GM23338 (cell line): ENCODE results near the gene RAP2A. TPM values are rescaled to one million over a fixed set of nuclear protein-coding genes. Genes with fewer than 3 reads are reported as not detected.

Experiments used
- ATAC-seq: fragments of 200-7000 bp; cut with Tn5 transposase; 3 replicates; pipeline ENCODE4 v1.9.1; 2020
- DNase-seq: peaks from one replicate; pipeline ENCODE4 v3.0.0-alpha.2; 2015; ENCODE audit warnings: low spot score
- H2AFZ ChIP-seq: fragments of 200-600 bp; sonication (generic); 2 replicates; pipeline ENCODE4 v1.8.0; 2016; ENCODE audit warnings: antibody characterized with exemption, mild to moderate bottlenecking, moderate library complexity
- H3F3A ChIP-seq: fragments of 200-600 bp; sonication (generic); replicated peaks from 2 replicates; pipeline ENCODE4 v1.8.0; 2017; ENCODE audit warnings: antibody characterized with exemption, mixed run types, low read depth
- H3K27ac ChIP-seq: fragments of 200-600 bp; sonication (generic); 2 replicates; pipeline ENCODE4 v1.6.1; 2016; ENCODE audit warnings: low read depth
- H3K27me3 ChIP-seq: fragments of 200-600 bp; sonication (generic); 2 replicates; pipeline ENCODE4 v1.8.0; 2016; ENCODE audit warnings: mild to moderate bottlenecking, mixed run types, moderate library complexity; ENCODE audit not compliant: insufficient read depth
- H3K36me3 ChIP-seq: fragments of 200-600 bp; sonication (generic); 2 replicates; pipeline ENCODE4 v1.8.0; 2016; ENCODE audit warnings: mild to moderate bottlenecking; ENCODE audit not compliant: insufficient read depth
- H3K4me1 ChIP-seq: fragments of 200-600 bp; sonication (generic); 2 replicates; pipeline ENCODE4 v1.8.0; 2016; ENCODE audit warnings: mild to moderate bottlenecking, moderate library complexity; ENCODE audit not compliant: insufficient read depth
- H3K4me2 ChIP-seq: fragments of 200-600 bp; sonication (generic); 2 replicates; pipeline ENCODE4 v1.7.1; 2017; ENCODE audit warnings: mixed run types
- H3K4me3 ChIP-seq: fragments of 200-600 bp; sonication (generic); 2 replicates; pipeline ENCODE4 v1.6.1; 2016; ENCODE audit warnings: mixed run types
- H3K79me2 ChIP-seq: fragments of 200-600 bp; sonication (generic); replicated peaks from 2 replicates; pipeline ENCODE4 v1.8.0; 2017; ENCODE audit warnings: mild to moderate bottlenecking; ENCODE audit not compliant: insufficient read depth
- H3K9me2 ChIP-seq: fragments of 200-600 bp; sonication (generic); 2 replicates; pipeline ENCODE4 v1.8.0; 2017; ENCODE audit not compliant: insufficient read depth
- H4K20me1 ChIP-seq: fragments of 200-600 bp; sonication (generic); replicated peaks from 2 replicates; pipeline ENCODE4 v1.8.0; 2017; ENCODE audit warnings: mild to moderate bottlenecking; ENCODE audit not compliant: insufficient read depth
- H3K27ac Mint-ChIP-seq: 2 replicates; pipeline ENCODE4 v1.8.0; 2020; ENCODE audit warnings: inconsistent platforms, mild to moderate bottlenecking, moderate library complexity, mixed read lengths
- H3K27me3 Mint-ChIP-seq: 3 replicates; pipeline ENCODE4 v1.8.0; 2022; ENCODE audit warnings: low read depth, mild to moderate bottlenecking, moderate library complexity, mixed read lengths, inconsistent platforms; ENCODE audit not compliant: insufficient read depth, poor library complexity
- H3K36me3 Mint-ChIP-seq: 3 replicates; pipeline ENCODE4 v1.8.0; 2021; ENCODE audit warnings: low read depth, mild to moderate bottlenecking, inconsistent platforms, moderate library complexity, mixed read lengths
- H3K4me1 Mint-ChIP-seq: 3 replicates; pipeline ENCODE4 v1.8.0; 2020; ENCODE audit warnings: mild to moderate bottlenecking, inconsistent platforms, mixed read lengths
- H3K4me3 Mint-ChIP-seq: 3 replicates; pipeline ENCODE4 v1.8.0; 2021; ENCODE audit warnings: moderate library complexity, mild to moderate bottlenecking, inconsistent platforms, mixed read lengths
- H3K9me3 Mint-ChIP-seq: 3 replicates; pipeline ENCODE4 v1.8.0; 2020; ENCODE audit warnings: moderate library complexity, mild to moderate bottlenecking, inconsistent platforms, mixed read lengths
- CREB1 ChIP-seq: fragments of 250-450 bp; sonication (Bioruptor Pico); IDR thresholded peaks from 2 replicates; pipeline ENCODE4 v1.5.0; 2020; ENCODE audit warnings: low read depth, mild to moderate bottlenecking, moderate library complexity
- EZH2phosphoT487 ChIP-seq: fragments of 200-600 bp; sonication (generic); IDR thresholded peaks from one replicate; pipeline ENCODE4 v1.8.1; 2018; ENCODE audit warnings: antibody characterized with exemption; ENCODE audit not compliant: unreplicated experiment
- POLR2AphosphoS5 ChIP-seq: IDR thresholded peaks from 2 replicates; pipeline ENCODE4 v1.6.1; 2016; ENCODE audit warnings: antibody characterized with exemption, low read depth
- STAT1 ChIP-seq: IDR thresholded peaks from one replicate; pipeline ENCODE4 v1.6.1; 2016; ENCODE audit warnings: antibody characterized with exemption; ENCODE audit not compliant: unreplicated experiment
- ZNF331 ChIP-seq: fragments of 250-450 bp; sonication (Bioruptor Pico); IDR thresholded peaks from 2 replicates; pipeline ENCODE4 v1.5.0; 2020; ENCODE audit warnings: low read depth, mild to moderate bottlenecking, moderate library complexity
- polyA plus RNA-seq: library from polyadenylated mRNA; unstranded; fragments of >200 nt; fragmentation: Nextera tagmentation; extraction: Ambion mirVana; gene quantifications from 2 replicates; pipeline ENCODE4 v1.2.1, GENCODE V29; 2016
- total RNA-seq: library from RNA; depleted of rRNA; stranded (reverse); fragments of >200 nt; shearing (Covaris generic); gene quantifications from 2 replicates; pipeline ENCODE4 v1.2.3, GENCODE V29; 2014
- TF ChIP-seq, protein P1 (sequence below), 2 experiments: fragments of 200-600 bp in 1 of 2; sonication (generic) in 1 of 2; conservative IDR thresholded peaks; 2 replicates each; pipeline versions ENCODE4 v1.5.1 to v1.6.1; 2016 to 2017; ENCODE audit warnings: antibody characterized with exemption in 2 of 2, low read depth in 2 of 2, mild to moderate bottlenecking in 2 of 2, moderate library complexity in 1 of 2
- TF ChIP-seq, protein P2 (sequence below): IDR thresholded peaks from one replicate; pipeline ENCODE4 v1.6.1; 2018; ENCODE audit warnings: antibody characterized with exemption; ENCODE audit not compliant: unreplicated experiment
- TF ChIP-seq, protein P3 (sequence below): fragments of 250-450 bp; sonication (Bioruptor Pico); IDR thresholded peaks from 2 replicates; pipeline ENCODE4 v1.5.0; 2020; ENCODE audit warnings: mild to moderate bottlenecking, moderate library complexity
- TF ChIP-seq, protein P4 (sequence below): IDR thresholded peaks from 2 replicates; pipeline ENCODE4 v1.6.1; 2016; ENCODE audit warnings: antibody characterized with exemption

The RAP2A gene
- total and polyA plus RNA-seq, 2 experiments from 2014 or later: 10.4 to 35.3 TPM

DNA sequence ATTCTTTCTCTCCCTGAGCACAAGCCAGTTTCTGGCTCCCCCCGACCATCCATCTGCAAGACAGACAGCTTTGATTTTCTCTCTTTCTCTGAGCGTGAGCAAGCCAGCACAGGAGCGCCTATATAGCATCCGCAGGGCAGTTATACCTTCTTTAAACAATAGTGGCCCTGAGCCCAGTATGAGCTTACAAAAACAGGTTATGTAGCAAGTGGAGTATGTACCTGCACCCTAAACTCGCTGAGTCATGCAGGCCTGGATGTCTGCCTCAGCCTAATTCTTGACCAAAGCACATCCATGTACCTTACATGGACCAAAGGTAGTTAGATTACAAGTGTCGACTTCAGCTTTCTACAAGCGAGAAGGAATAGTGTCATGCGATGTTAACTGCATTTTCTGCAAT, 61.7 kb downstream of the RAP2A start:
- H3K9me2 ChIP-seq: peaks cover 11% of the 10 kb centered on the region; the same call in 1 of the 2 replicates
- no peaks in the 10 kb centered on the region for H4K20me1 ChIP-seq
- no peaks in the 10 kb centered on the region for H3K27me3 ChIP-seq
- Mint-ChIP-seq H3K27me3 (no peaks in the 10 kb centered on the region), H3K4me3 (no peak overlapping the region), H3K27ac (peak overlapping the region; percentile 43; the same call in 1 of the 2 replicates), H3K36me3 (peaks cover 2% of the 10 kb centered on the region; the same call in 1 of the 3 replicates), H3K4me1 (no peaks in the 10 kb centered on the region), H3K9me3 (peaks cover 5% of the 10 kb centered on the region; the same call in 2 of the 3 replicates)
- no peak overlapping the region for H3K4me3 ChIP-seq
- H3F3A ChIP-seq: no peaks in the 10 kb centered on the region
- H3K79me2 ChIP-seq: no peaks in the 10 kb centered on the region
- no peaks in the 10 kb centered on the region for H3K36me3 ChIP-seq
- no peak overlapping the region for H3K4me2 ChIP-seq
- H3K27ac ChIP-seq: no peak overlapping the region
- no peak for DNase-seq
- TF ChIP-seq, protein P1, sequence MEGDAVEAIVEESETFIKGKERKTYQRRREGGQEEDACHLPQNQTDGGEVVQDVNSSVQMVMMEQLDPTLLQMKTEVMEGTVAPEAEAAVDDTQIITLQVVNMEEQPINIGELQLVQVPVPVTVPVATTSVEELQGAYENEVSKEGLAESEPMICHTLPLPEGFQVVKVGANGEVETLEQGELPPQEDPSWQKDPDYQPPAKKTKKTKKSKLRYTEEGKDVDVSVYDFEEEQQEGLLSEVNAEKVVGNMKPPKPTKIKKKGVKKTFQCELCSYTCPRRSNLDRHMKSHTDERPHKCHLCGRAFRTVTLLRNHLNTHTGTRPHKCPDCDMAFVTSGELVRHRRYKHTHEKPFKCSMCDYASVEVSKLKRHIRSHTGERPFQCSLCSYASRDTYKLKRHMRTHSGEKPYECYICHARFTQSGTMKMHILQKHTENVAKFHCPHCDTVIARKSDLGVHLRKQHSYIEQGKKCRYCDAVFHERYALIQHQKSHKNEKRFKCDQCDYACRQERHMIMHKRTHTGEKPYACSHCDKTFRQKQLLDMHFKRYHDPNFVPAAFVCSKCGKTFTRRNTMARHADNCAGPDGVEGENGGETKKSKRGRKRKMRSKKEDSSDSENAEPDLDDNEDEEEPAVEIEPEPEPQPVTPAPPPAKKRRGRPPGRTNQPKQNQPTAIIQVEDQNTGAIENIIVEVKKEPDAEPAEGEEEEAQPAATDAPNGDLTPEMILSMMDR (conservative IDR thresholded peaks at IDR 0.05; ENCODE audit: low read depth in 2 of 2): no peak
- TF ChIP-seq, protein P2, sequence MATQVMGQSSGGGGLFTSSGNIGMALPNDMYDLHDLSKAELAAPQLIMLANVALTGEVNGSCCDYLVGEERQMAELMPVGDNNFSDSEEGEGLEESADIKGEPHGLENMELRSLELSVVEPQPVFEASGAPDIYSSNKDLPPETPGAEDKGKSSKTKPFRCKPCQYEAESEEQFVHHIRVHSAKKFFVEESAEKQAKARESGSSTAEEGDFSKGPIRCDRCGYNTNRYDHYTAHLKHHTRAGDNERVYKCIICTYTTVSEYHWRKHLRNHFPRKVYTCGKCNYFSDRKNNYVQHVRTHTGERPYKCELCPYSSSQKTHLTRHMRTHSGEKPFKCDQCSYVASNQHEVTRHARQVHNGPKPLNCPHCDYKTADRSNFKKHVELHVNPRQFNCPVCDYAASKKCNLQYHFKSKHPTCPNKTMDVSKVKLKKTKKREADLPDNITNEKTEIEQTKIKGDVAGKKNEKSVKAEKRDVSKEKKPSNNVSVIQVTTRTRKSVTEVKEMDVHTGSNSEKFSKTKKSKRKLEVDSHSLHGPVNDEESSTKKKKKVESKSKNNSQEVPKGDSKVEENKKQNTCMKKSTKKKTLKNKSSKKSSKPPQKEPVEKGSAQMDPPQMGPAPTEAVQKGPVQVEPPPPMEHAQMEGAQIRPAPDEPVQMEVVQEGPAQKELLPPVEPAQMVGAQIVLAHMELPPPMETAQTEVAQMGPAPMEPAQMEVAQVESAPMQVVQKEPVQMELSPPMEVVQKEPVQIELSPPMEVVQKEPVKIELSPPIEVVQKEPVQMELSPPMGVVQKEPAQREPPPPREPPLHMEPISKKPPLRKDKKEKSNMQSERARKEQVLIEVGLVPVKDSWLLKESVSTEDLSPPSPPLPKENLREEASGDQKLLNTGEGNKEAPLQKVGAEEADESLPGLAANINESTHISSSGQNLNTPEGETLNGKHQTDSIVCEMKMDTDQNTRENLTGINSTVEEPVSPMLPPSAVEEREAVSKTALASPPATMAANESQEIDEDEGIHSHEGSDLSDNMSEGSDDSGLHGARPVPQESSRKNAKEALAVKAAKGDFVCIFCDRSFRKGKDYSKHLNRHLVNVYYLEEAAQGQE: no peak
- no peak for TF ChIP-seq EZH2phosphoT487
- no peak for TF ChIP-seq CREB1
- no peak for TF ChIP-seq STAT1
- no peak for TF ChIP-seq POLR2AphosphoS5
- TF ChIP-seq, protein P3, sequence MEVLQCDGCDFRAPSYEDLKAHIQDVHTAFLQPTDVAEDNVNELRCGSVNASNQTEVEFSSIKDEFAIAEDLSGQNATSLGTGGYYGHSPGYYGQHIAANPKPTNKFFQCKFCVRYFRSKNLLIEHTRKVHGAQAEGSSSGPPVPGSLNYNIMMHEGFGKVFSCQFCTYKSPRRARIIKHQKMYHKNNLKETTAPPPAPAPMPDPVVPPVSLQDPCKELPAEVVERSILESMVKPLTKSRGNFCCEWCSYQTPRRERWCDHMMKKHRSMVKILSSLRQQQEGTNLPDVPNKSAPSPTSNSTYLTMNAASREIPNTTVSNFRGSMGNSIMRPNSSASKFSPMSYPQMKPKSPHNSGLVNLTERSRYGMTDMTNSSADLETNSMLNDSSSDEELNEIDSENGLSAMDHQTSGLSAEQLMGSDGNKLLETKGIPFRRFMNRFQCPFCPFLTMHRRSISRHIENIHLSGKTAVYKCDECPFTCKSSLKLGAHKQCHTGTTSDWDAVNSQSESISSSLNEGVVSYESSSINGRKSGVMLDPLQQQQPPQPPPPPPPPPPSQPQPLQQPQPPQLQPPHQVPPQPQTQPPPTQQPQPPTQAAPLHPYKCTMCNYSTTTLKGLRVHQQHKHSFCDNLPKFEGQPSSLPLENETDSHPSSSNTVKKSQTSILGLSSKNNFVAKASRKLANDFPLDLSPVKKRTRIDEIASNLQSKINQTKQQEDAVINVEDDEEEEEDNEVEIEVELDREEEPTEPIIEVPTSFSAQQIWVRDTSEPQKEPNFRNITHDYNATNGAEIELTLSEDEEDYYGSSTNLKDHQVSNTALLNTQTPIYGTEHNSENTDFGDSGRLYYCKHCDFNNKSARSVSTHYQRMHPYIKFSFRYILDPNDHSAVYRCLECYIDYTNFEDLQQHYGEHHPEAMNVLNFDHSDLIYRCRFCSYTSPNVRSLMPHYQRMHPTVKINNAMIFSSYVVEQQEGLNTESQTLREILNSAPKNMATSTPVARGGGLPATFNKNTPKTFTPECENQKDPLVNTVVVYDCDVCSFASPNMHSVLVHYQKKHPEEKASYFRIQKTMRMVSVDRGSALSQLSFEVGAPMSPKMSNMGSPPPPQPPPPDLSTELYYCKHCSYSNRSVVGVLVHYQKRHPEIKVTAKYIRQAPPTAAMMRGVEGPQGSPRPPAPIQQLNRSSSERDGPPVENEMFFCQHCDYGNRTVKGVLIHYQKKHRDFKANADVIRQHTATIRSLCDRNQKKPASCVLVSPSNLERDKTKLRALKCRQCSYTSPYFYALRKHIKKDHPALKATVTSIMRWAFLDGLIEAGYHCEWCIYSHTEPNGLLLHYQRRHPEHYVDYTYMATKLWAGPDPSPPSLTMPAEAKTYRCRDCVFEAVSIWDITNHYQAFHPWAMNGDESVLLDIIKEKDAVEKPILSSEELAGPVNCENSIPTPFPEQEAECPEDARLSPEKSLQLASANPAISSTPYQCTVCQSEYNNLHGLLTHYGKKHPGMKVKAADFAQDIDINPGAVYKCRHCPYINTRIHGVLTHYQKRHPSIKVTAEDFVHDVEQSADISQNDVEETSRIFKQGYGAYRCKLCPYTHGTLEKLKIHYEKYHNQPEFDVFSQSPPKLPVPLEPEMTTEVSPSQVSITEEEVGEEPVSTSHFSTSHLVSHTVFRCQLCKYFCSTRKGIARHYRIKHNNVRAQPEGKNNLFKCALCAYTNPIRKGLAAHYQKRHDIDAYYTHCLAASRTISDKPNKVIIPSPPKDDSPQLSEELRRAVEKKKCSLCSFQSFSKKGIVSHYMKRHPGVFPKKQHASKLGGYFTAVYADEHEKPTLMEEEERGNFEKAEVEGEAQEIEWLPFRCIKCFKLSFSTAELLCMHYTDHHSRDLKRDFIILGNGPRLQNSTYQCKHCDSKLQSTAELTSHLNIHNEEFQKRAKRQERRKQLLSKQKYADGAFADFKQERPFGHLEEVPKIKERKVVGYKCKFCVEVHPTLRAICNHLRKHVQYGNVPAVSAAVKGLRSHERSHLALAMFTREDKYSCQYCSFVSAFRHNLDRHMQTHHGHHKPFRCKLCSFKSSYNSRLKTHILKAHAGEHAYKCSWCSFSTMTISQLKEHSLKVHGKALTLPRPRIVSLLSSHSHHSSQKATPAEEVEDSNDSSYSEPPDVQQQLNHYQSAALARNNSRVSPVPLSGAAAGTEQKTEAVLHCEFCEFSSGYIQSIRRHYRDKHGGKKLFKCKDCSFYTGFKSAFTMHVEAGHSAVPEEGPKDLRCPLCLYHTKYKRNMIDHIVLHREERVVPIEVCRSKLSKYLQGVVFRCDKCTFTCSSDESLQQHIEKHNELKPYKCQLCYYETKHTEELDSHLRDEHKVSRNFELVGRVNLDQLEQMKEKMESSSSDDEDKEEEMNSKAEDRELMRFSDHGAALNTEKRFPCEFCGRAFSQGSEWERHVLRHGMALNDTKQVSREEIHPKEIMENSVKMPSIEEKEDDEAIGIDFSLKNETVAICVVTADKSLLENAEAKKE (CRISPR knock-in tag): no peak
- TF ChIP-seq, protein P4, sequence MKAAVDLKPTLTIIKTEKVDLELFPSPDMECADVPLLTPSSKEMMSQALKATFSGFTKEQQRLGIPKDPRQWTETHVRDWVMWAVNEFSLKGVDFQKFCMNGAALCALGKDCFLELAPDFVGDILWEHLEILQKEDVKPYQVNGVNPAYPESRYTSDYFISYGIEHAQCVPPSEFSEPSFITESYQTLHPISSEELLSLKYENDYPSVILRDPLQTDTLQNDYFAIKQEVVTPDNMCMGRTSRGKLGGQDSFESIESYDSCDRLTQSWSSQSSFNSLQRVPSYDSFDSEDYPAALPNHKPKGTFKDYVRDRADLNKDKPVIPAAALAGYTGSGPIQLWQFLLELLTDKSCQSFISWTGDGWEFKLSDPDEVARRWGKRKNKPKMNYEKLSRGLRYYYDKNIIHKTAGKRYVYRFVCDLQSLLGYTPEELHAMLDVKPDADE: no peak
- TF ChIP-seq ZNF331 (CRISPR knock-in tag): no peak
- H2AFZ ChIP-seq: peak overlapping the region; percentile 83
- no peak; the same call in 2 of the 3 replicates for ATAC-seq
- H3K4me1 ChIP-seq: no peaks in the 10 kb centered on the region
